ENCODE data around the gene CORIN.

DNA sequence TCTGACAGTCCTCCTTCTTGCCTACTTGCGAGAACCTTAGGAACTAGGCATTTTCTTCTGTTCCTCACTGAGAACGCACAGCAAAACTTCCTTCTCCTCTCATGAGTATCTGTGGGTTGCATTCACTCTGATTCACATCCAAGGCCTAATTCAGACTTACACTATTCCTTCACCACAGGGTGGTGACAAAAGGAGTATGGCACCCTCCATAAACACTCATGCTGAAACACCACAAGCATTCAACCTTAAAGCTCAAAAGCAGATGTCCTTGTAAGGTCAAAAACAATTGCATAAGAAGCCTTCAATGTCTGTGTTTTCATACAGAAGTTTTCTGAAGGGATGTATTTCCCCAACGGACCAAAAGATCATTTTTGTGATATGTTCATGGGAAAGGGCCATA lies 147.3 kb downstream of the CORIN start:
- no peak for TF ChIP-seq POLR2A (IDR thresholded peaks at IDR 0.05)
- TF ChIP-seq, protein P1, sequence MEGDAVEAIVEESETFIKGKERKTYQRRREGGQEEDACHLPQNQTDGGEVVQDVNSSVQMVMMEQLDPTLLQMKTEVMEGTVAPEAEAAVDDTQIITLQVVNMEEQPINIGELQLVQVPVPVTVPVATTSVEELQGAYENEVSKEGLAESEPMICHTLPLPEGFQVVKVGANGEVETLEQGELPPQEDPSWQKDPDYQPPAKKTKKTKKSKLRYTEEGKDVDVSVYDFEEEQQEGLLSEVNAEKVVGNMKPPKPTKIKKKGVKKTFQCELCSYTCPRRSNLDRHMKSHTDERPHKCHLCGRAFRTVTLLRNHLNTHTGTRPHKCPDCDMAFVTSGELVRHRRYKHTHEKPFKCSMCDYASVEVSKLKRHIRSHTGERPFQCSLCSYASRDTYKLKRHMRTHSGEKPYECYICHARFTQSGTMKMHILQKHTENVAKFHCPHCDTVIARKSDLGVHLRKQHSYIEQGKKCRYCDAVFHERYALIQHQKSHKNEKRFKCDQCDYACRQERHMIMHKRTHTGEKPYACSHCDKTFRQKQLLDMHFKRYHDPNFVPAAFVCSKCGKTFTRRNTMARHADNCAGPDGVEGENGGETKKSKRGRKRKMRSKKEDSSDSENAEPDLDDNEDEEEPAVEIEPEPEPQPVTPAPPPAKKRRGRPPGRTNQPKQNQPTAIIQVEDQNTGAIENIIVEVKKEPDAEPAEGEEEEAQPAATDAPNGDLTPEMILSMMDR (IDR thresholded peaks at IDR 0.05): no peak
- TF ChIP-seq POLR2AphosphoS5 (IDR thresholded peaks at IDR 0.05): no peak
- no peak for TF ChIP-seq EP300 (IDR thresholded peaks at IDR 0.05)

All from suprapubic skin (tissue), 4 donors.